Measurements from ENCODE around the gene TSPAN5.
A peak's percentile ranks its signal among the peaks of the same experiment; 100 is the strongest.

TSPAN5 gene

DNA sequence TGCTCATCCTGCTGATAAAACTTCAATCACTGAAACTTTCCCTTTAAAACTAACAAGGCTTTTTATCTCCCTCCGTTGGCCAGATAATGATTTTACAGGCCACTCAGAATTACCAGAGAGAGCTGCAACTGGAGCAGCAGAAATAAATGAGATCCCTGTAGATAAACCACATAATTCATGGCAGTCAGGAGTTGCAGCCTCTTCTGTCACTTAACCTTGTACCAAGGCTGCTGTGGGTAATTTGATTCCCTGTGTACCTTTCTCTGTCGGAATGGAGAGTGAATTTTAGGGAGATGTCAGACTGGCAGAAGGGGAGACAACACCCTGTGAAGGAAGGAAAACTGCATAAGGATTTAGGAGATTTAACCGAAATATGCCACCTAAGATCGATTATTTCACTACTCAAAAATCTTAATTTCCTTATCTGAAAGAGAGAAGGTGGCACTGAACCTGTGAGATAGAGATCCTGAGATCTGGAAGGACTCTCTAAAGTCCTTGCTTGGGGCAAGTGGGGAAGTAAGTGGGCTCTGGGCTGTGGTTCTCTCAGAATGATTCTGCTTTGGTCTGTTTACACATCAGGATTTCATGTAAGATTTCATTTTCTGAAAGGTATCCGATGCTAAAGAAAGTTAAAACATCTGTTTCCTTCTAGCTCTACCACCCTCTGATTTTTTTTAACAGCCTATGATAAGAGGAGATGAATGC lies 14.3 kb upstream of the TSPAN5 start:
- peak overlapping the region; percentile 31 for H3K27ac ChIP-seq
- TF ChIP-seq, protein P1, sequence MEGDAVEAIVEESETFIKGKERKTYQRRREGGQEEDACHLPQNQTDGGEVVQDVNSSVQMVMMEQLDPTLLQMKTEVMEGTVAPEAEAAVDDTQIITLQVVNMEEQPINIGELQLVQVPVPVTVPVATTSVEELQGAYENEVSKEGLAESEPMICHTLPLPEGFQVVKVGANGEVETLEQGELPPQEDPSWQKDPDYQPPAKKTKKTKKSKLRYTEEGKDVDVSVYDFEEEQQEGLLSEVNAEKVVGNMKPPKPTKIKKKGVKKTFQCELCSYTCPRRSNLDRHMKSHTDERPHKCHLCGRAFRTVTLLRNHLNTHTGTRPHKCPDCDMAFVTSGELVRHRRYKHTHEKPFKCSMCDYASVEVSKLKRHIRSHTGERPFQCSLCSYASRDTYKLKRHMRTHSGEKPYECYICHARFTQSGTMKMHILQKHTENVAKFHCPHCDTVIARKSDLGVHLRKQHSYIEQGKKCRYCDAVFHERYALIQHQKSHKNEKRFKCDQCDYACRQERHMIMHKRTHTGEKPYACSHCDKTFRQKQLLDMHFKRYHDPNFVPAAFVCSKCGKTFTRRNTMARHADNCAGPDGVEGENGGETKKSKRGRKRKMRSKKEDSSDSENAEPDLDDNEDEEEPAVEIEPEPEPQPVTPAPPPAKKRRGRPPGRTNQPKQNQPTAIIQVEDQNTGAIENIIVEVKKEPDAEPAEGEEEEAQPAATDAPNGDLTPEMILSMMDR (conservative IDR thresholded peaks at IDR 0.05): peak; percentile 24

DNA sequence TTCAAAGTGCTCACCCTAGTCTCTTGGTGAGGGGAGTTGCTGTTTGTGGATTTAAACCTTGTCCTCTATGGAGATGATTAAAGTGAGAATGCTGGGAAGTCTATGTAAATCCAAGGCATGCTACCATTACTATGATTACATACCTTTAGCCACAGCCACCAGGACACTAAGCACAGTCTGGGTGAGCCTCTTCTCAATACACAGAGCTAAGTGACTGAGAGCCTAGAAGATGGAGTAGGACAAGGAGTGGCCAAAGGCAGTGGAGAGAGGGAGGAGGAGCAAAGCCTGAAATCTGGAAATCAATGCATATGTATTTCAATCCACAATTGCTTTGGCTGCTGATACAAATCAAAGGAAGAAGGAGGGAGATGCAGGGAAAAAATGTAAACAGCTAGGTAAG lies 12.7 kb upstream of the TSPAN5 start:
- H3K27ac ChIP-seq: no peak overlapping the region

DNA sequence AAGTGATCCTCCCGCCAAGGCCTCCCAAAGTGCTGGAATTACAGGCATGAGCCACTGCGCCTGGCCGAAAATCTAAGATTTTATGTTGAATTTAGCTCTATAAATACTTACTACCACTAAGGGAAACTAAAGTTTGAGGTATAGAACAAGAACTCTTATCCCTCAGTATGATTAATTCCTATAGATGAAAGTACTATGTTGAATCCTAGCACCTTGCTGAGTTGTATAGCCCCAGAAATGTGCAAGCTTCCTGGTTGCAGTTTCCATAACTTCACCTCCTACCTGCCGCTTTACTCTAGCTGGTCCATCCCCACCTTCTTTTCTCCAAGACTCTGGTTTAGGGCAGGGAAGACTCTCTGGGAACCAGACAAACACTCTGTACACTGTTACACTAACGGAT lies 11.8 kb upstream of the TSPAN5 start:
- no peak overlapping the region for H3K27ac ChIP-seq
- TF ChIP-seq, protein P1 (conservative IDR thresholded peaks at IDR 0.05): no peak

More for the DNA sequence above, 12.7 kb upstream of the TSPAN5 start:
- TF ChIP-seq, protein P1 (conservative IDR thresholded peaks at IDR 0.05): no peak

DNA sequence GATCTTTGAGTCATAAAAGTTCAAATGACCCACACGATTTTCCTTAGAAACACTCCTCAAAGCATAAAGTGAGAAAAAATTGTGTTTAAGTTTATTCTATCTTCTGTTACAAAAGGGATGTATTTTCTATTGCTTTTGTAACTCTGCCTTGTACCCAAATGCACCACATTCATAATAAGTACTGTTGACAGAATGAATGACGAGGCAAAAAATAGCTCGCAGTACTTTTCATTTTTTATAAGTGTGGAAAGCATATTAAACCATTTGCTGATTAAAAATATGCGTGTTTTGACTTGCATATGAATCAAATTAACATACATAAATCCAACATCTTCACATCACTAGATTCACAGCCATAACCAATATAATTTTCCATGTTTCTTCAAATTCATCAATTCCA lies 11.2 kb upstream of the TSPAN5 start:
- H3K27ac ChIP-seq: no peak overlapping the region
- TF ChIP-seq, protein P1 (conservative IDR thresholded peaks at IDR 0.05): no peak

DNA sequence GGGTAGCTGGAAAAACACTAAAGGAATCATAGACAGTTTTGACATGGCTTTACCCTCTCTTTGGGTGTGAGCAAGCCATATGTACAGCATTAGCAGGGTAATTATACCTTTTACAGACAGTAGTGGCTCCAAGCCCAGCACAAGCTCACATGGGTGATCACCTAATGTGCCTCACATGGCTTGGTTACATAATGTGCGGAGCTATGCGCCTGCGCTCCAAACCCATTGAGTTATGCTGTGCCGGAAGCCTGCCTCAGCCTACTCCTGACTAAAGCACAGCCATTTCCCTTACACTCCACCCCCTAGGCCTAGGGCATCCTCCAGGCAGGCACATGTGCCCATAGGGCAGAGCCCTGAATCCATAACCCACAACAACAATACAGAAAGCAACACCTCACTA lies 6.5 kb upstream of the TSPAN5 start:
- TF ChIP-seq, protein P1 (conservative IDR thresholded peaks at IDR 0.05): no peak
- H3K27ac ChIP-seq: no peak overlapping the region; the same call in 1 of the 2 replicates

DNA sequence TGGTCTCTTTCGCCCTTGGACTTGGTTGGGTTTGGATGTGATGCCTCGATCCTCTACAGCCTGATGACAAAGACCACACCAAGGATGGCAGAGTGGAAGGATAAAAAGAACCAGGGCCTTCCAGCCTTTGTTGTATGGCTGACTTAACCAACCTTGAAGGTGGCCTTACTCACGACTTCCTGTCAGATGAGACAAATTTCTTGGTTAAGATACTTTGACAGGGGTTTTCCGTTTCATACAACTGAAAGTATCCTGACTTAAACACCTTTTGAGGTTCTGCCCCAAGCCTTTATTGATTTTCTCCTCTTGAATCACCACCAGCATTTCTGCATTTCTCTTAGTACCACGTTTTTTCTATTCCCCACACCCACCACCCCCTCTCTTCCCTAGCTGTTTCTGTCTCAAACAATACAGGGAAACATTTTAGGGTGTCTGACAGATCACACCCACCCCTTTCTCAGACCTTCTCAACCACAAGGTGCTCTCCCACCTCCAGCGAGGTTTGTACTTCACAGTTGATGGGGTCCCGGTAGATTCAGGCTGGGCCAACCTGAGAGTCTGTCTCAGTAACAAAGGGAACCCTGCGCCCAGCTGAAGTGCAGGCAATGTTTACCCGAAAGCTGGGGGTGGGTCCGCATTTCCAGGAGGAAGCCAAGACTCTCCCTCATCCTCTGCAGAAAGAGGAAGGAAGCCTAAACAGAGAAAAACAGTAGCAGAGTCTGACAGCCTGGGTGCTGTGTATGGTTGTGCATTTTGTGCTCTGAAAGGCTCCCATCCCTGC lies 5.0 kb upstream of the TSPAN5 start:
- TF ChIP-seq, protein P1 (conservative IDR thresholded peaks at IDR 0.05): no peak
- peak overlapping the region; percentile 90 for H3K27ac ChIP-seq

DNA sequence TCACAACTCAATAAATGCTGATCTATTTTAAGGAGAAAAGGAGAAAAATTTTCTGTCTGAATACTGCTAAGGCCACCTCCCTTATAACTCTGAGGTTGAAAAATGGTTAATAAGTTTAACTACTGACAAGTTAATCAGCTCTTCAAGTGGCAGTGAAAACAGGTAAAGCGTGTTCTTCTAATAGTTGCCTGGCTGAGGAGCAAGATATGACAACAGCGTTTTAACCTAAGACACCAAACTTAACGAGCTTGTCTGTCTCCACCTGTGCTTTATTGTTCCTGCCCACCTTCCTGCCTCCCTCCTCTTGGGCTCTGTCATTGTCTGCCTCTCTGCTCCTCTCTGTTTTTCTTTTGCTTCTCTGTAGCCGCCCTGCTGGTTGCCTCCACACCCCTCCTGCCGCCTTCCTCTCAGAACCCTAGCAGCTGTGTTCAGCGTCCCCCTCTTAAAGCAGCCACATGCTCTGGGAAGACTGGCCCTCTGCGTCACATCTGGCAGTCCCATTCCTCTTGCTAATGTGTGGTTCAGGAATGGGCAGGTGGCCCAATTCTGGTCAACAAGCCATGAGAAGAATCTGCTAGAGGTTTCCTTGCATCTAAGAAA lies 4.3 kb upstream of the TSPAN5 start:
- peak overlapping the region; percentile 90 for H3K27ac ChIP-seq
- TF ChIP-seq, protein P1 (conservative IDR thresholded peaks at IDR 0.05): peak; percentile 20; the same call in 1 of the 2 replicates

All from VCaP (cell line).